IPS DF 4.7 (cell line): ENCODE measurements around the gene DNAH17.
A peak's percentile ranks its signal among the peaks of the same experiment; 100 is the strongest.

Source experiments
- DNase-seq: peaks from one replicate; pipeline ENCODE4 v3.0.0-alpha.2; 2013; ENCODE audit warnings: low spot score; ENCODE audit errors: extremely low read depth

The DNAH17 gene

GRCh38 chr17:78432226-78433012, 144.8 kb downstream of the DNAH17 start:
- DNase-seq: no peak

GRCh38 chr17:78431692-78431958, 145.6 kb downstream of the DNAH17 start:
- no peak for DNase-seq

- no peak for DNase-seq
Measured at GRCh38 chr17:78430892-78431691, 146.1 kb downstream of the DNAH17 start.

- DNase-seq: no peak
Measured at GRCh38 chr17:78429618-78429995, 147.6 kb downstream of the DNAH17 start.

DNA sequence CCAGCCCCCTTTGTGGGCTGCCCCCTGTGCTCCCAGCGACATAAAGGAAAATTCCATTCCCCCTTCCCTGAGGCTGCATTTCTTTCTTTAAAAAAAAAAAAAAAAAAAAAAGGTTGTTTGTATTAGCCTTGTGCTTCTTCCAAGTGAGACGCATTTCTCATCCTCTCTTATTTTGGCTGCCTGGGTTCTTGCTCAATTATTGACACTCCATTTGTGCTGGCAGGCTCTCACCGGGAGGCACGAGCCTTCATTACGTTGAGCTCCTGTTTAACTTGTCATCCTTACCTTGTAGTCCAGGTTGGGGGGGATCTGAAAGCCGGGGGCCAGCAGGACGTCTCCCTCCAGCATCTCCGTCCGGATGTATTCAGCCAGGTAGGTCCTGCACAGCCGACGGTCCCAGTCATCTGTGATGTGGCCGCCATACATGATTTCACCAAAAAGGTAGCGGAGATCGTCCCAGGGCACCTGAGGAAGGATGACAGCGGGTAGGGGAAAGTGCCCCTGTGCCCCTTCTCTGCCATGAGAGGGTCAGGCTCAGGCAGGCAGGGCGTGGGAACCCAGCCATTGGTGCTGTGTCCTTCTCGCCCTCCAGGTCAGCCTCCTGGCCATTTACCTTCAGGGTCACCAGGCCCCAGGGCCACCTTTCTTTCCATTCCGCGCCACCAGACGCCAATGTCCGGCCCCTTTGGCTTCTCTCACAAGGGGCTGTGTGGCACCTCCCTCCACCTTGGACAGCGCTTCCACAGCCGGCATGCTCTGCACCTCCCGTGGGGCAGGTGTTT, 148.2 kb downstream of the DNAH17 start:
- DNase-seq: no peak

DNA sequence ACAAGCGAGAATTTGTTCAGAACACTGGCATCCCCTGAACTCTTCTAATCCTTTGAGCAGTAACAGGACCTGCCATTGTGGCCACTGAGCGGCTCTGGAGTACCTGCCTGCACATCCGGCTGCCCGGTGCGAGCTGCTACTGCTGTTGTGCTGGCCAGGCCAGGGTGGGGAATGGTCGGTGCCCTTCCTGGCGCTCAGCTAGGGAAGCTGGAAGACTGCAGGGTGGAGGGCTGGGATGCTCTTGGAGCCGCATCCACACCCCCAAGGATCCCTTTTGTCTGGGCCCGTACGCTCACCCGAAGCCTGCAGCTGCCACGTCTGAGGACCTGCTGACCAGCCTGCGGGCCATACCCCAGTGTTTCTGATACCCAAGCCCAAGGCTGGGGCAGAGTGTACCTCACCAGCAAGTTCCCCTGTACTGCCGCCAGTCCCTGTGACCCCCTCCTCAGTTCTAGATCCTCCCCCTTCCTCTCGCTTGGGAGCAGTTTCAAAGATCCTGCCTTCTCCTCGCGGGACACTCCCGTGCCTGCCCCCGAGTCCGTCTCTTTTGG, 149.1 kb downstream of the DNAH17 start:
- no peak for DNase-seq

DNA sequence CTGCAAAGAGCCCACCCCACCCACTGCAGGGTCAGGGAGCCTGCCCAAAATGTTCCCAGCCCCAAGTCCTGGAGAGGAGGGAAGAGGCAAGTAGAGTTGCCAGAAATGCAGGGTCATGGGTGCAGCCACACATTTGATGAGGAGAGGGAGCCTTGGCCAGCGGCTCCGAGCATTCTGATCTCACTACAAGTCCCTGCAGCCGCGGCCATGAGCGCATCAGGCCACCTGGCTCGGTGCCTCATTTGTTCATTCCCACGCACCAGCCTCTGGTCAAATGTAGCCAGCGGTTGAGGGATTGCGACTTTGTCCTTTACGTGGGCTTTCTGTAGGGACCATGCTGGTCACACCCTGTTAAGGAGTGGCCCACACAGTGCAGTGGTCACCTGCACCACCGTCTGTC, 150.1 kb downstream of the DNAH17 start:
- DNase-seq: no peak

GRCh38 chr17:78426293-78426879, 150.8 kb downstream of the DNAH17 start:
- DNase-seq: no peak

GRCh38 chr17:78425429-78425828, 151.8 kb downstream of the DNAH17 start:
- no peak for DNase-seq

GRCh38 chr17:78423961-78424675, 153.1 kb downstream of the DNAH17 start:
- DNase-seq: no peak

DNA sequence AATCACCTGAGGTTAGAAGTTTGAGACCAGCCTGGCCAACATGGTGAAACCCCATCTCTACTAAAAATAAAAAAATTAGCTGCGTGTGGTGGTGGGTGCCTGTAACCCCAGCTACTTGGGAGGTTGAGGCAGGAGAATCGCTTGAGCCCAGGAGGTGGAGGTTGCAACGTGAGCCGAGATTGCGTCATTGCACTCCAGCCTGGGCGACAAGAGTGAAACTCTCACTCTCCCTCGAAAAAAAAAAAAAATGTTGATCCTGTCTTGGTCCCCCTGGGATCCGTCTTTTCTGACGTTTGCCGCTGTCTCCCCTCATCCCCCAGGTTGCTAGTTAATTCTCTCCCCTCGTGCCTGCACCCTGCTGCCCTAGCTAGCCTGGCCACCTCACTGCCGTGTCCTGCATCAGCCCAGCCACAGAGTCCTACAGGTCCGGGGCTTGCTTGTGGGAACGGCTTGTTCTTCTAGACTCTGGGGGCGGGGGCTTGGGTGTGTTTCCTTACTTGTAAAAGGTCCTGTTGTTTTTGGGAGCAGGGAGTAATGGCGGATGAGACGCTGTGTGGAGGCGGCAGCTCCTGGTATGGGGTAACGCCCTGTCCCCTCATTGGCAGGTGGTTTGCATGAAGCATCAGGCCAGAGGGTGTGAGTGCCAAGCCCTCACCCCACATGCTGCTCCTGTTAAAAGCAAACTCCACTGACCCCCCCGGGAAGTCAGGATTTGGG, 154.2 kb downstream of the DNAH17 start:
- DNase-seq: no peak

GRCh38 chr17:78422267-78422605, 155.0 kb downstream of the DNAH17 start:
- DNase-seq: no peak

- peak; percentile 62 for DNase-seq
Measured at GRCh38 chr17:78421534-78422266, 155.5 kb downstream of the DNAH17 start.

GRCh38 chr17:78421084-78421533, 156.1 kb downstream of the DNAH17 start:
- no peak for DNase-seq

DNA sequence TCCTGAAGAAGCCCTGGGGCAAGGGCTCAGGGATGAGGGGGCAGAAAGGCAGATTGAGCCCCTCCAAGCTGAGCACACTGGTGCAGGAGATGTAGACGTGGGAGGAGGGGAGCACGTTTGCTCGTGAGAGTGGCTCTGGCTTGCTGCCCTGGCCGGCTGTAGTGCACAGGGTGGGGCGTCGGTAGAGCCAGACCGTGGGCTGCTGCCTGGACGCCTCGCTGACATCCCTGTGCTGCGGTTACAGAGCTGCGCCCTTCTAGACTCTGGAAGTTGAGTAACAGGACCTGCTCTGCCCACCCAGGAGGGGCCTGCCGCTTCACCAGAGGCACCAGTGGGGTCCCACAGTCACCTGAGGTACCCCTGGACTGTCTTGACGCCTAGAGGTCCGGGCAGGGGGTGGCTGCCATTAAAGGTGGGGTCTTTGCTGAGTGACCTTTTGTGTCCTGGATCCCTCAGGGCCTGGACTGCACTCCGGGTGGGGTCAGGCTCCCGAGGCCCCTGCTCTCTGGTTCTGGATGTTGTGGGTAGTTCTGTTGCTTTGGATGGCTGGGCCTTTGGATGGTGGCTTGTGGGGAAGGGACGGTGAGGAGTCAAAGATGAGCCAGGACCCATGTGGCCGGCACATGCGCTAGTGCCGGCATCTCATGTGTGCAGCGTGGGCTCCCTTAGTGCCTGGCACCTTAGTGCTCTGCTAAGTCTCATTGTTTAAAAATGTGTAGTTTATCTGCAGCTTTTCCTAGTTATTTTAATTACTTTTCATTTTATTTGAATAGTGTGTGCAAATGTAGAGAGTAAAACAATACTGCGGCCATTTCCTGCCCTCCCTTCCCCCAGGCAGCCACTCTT, 157.0 kb downstream of the DNAH17 start:
- DNase-seq: no peak

- no peak for DNase-seq
Measured at GRCh38 chr17:78418326-78419026, 158.7 kb downstream of the DNAH17 start.

DNA sequence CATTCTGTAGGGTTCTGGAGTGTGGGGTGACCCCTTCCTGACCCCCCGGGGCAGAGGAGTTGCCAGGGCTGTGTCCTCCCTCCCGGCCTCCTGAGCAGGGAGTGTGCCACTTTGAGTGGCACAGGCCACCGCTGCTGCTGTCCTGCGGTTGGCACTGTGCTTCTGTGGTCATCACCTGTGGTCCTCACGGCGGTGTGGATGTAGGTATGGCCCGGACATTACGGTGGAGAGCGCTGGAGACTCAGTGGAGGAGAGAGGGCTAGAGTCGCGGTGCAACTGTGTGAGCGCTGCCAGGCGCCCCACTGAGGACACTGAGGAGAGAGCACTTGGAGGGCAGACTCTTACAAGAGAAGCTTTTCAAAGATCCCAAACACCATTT, 159.7 kb downstream of the DNAH17 start:
- DNase-seq: no peak
